Hematopoietic multipotent progenitor cell treated with erythropoietin and hydrocortisone succinate and interleukin-3 and kit ligand, for 6 days (in vitro differentiated cells): Measurements from ENCODE around the gene MLC1.
"Not testable (repeated sequence)": the region's sequence is repeated elsewhere in the genome, so short reads cannot be mapped to it uniquely, and the experiment has no call there.

Experiments used
- DNase-seq: peaks from one replicate; pipeline ENCODE4 v3.0.0-alpha.2; 2015

Gene MLC1

DNA sequence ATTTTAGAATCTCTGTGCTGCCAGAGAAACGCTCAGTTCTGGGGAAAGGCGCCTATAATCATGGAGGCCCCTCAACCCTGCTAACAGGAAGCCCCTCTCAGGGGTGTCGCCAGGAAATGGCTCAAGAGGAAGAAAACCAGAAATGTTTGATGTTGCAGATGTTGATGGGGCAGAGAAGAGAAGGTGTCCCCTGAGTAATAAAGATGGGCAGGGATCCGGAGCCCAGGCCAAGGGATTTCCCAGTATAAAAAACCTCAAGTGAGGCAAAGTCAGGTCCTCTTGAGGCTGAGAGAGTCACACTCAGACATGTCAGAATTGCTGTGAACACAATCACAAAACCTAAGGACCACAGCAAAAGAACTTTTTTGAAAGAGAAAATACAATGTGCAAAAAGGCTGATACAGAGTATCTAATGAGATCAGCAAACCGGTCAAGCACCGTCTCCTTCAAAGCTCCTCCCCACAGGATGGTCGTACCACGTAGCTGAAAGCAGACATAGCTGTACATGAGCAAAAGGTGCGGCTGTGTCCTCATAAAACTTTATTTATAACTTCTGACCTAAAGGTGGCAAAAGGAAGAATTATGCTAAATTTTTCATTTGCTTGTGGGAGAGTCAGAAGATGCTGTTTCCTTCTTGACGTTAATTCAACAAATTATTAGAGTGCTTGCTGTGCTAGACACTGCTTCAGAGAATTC lies 16.8 kb upstream of the MLC1 start:
- DNase-seq = peak; percentile 32

DNA sequence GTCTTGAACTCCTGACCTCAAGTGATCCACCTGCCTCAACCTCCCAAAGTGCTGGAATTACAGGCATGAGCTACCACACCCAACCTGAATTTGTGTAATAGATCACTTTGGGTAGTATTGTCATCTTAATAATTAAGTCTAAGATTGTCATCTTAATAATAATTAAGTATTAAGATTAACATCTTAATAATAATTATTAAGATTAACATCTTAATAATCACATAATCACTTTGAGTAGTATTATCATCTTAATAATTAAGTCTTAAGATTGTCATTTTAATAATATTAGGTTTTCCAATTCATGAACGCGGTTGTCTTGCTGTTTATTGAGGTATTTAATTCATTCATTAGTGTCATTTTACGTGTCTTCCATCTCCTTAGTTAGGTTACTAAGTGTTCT lies 12.8 kb upstream of the MLC1 start:
- DNase-seq = no peak

GRCh38 chr22:50092342-50092741 lies 7.1 kb upstream of the MLC1 start:
- no peak for DNase-seq

DNA sequence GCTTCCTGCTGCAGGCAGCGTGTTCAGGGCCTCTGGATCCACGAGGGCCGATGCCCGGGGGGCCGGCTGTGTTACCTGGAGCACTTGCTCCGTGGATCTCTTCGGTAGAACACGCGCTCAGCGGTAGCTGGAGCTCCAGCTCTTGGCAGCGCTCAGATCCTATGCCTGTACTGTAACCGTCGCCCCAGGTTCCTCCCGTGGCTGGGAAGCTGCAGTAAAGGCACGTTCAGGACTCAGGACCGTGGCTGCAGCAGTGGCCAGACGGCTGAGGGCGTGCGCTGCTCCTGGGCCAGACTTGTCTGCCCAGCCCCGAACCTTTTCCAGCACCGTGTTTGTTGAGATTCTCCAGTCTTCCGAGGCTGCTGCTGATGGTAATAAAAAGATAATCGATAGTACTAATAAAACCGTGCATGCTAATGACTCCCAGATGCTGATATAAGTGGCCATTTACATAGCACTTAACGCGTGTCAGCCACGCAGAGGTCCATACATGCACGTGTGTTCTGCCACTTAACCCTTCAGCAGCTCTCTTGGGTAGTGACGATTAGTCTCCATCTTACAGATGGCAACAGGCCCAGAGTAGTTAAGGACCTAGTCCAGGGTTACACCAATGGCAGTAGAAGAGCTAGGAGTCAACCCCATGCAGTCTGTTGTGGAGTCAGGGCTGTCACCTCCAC lies 6.0 kb upstream of the MLC1 start:
- DNase-seq = no peak

- DNase-seq = no peak
These were observed 5.1 kb upstream of the MLC1 start for GRCh38 chr22:50090412-50090714.

GRCh38 chr22:50089682-50090411 lies 4.6 kb upstream of the MLC1 start, which contains the start of gene MOV10L1:
TSS of gene MOV10L1 (plus strand) at chr22:50090006. CDS start at chr22:50090089, 83 bp downstream.
- peak; percentile 53 for DNase-seq

- DNase-seq = no peak
These were observed 4.0 kb upstream of the MLC1 start for GRCh38 chr22:50089231-50089630.

- no peak for DNase-seq
These were observed 2.9 kb upstream of the MLC1 start for GRCh38 chr22:50088096-50088495.

GRCh38 chr22:50087646-50088045 lies 2.4 kb upstream of the MLC1 start:
- no peak for DNase-seq

DNA sequence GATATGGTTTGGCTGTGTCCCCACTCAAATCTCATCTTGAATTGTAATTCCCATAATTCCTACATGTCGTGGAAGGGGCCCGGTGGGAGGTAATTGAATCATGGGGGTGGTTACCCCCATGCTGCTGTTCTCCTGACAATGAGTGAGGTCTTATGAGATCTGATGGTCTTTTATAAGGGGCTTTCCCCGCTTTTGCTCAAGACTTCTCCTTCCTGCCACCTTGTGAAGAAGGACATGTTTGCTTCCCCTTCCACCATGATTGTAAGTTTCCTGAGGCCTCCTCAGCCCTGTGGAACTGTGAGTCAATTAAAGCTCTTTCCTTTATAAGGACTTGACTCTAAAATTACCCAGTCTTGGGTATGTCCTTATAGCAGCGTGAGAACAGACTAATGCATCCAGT lies 1.7 kb upstream of the MLC1 start:
- not testable (repeated sequence) for DNase-seq

GRCh38 chr22:50086526-50086925 lies 1.3 kb upstream of the MLC1 start:
- DNase-seq = no peak

- DNase-seq = peak; percentile 67
These were observed 608 bp downstream of the MLC1 start for GRCh38 chr22:50084614-50085021.

DNA sequence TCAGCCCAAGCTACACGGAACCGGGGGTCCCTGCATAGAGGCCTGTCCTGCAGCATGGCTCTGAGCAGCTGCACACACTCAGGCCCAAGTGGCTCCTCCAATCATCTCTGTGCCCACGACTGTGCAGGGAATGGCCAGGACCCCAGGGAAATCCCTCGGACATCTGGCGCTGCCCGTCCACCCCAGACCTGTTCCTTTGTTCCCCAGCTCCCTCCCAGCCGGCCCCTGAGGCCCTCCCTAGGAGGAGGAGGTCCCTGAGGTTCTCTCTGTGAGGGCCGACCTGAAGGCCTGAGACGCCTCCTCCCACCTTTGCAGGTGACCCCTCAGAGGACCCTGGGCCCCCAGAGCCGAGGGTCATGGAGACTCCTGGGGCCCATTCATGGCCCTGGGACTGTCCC lies 1.1 kb downstream of the MLC1 start:
- no peak for DNase-seq

GRCh38 chr22:50083462-50084079 lies 1.7 kb downstream of the MLC1 start:
- no peak for DNase-seq

DNA sequence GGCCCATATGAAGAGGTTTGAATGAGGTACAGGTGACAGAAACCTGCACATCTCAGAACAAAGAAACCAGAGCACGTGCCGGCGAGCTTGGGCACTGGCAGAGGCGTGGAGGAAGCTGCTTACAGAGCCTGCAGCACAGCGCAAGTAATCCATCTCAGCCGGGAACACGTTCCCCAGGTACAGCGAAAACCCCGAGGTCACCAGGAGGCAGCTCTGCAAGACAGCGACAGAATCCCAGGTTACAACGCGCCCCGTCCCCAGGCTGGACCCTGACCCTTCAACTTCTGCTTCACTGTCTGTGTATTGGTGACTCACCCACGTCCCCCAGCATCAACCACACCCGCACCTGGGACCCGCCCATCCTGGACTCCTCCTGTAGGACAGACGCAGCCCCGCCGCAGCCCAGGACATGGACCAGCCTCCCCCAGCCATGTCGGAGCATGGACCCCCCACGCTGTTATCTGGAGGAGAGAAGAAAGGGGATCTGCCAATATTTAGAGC lies 2.2 kb downstream of the MLC1 start:
- no peak for DNase-seq

GRCh38 chr22:50082197-50082715 lies 3.0 kb downstream of the MLC1 start:
- DNase-seq = no peak

DNA sequence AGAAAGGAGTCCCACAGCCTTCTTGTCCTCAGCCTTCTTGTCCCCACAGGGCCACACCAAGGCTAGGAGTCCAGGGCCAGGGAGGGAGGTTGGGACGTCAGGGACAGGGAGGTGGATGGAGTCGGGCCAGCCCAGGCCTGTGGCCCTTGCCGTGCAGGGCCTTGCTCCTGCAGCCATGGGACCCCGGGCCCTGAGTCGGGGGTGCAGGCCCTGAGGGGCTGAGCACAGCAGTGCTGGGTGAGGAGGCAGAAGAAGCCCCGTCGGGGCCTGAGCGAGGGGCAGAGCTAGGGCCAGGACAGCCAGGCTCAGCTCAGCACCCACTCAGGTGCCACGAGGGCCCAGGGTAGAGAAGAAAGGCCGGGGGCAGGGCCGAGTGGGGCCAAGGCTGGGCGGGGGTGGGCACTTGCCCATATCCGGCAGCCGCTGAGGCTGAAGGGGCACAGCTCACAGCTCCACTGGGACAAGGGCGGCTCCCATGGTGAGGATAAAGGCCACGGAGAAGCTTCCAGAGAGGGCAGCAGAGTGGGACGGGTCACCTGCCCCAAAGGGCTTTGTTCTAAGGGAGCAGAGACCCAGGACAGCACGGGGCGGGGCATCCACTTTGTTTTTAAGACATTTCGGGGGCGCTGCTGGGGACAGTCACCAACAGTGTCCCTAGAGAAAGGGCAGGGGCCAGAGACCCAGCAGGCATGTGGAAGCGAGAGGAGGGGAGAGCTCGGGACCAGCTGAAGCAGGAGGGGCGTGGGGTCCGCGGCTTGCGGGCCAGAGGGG lies 3.6 kb downstream of the MLC1 start:
- no peak for DNase-seq

GRCh38 chr22:50080077-50080465 lies 5.2 kb downstream of the MLC1 start:
- no peak for DNase-seq

DNA sequence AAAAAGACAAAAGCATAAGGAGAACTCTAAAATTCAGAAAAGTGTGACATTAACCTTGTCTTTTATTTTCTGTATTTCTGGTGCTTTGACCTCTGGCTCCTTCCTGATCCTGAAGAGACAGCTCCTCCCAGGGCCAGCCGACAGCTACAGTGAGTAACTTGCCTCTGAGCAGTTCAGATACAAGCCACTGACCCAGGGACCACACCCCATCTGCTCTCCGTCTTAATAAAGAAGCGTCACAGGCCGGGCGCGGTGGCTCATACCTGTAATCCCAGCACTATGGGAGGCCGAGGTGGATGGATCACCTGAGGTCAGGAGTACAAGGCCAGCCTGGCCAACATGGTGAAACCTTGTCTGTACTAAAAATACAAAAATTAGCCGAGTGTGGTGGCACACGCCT lies 6.5 kb downstream of the MLC1 start:
- DNase-seq = no peak

- DNase-seq = no peak
These were observed 7.0 kb downstream of the MLC1 start for GRCh38 chr22:50078246-50078645.

- no peak for DNase-seq
These were observed 8.3 kb downstream of the MLC1 start for GRCh38 chr22:50076646-50077535.
